ENCODE measurements around the gene TENM3.
A peak's percentile ranks its signal among the peaks of the same experiment; 100 is the strongest.

TENM3 gene

DNA sequence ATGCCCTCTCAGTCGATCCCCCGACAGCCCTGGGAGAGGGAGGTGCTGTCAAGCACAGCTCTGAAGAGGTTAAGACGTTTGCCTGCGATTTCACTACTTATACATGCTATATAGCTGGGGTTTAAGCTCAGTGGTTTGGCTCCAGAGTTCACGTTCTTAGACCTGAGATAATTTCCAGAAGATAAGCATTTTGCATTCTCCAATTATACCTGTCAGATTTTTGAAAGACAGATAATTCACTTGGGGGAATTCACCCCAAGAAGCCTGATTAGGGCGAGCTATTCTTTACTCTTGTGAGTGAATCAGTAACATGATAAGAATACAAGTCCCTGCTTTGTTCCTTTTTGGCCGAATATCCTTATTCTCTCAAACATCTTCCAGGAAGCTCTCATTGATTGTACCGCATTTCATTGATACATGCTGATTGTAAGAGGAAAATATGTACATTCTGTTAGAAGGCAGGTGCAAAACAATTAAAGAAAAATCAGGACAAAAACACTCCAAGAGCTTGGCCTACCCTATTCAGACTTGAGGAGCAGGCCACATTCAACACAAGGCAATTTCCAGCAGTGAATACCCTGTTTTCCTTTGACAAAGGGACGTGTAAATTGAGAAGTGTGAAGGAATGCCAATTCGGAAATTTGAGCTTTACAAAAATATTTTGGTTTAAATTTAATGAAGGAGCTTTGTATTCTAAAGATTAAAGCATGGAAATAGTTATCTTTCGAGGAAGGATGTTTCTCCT, 30.2 kb downstream of the TENM3 start:
- TF ChIP-seq, protein P1, sequence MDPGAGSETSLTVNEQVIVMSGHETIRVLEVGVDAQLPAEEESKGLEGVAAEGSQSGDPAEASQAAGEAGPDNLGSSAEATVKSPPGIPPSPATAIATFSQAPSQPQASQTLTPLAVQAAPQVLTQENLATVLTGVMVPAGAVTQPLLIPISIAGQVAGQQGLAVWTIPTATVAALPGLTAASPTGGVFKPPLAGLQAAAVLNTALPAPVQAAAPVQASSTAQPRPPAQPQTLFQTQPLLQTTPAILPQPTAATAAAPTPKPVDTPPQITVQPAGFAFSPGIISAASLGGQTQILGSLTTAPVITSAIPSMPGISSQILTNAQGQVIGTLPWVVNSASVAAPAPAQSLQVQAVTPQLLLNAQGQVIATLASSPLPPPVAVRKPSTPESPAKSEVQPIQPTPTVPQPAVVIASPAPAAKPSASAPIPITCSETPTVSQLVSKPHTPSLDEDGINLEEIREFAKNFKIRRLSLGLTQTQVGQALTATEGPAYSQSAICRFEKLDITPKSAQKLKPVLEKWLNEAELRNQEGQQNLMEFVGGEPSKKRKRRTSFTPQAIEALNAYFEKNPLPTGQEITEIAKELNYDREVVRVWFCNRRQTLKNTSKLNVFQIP (CRISPR knock-in tag; IDR thresholded peaks at IDR 0.05; ENCODE audit: borderline replicate concordance, low read depth): no peak
- TF ChIP-seq, protein P2, sequence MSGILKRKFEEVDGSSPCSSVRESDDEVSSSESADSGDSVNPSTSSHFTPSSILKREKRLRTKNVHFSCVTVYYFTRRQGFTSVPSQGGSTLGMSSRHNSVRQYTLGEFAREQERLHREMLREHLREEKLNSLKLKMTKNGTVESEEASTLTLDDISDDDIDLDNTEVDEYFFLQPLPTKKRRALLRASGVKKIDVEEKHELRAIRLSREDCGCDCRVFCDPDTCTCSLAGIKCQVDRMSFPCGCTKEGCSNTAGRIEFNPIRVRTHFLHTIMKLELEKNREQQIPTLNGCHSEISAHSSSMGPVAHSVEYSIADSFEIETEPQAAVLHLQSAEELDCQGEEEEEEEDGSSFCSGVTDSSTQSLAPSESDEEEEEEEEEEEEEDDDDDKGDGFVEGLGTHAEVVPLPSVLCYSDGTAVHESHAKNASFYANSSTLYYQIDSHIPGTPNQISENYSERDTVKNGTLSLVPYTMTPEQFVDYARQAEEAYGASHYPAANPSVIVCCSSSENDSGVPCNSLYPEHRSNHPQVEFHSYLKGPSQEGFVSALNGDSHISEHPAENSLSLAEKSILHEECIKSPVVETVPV (CRISPR knock-in tag; IDR thresholded peaks at IDR 0.05): no peak
- no peak for TF ChIP-seq BACH2 (CRISPR knock-in tag; IDR thresholded peaks at IDR 0.05; ENCODE audit: borderline replicate concordance)
- no peak for TF ChIP-seq CSDC2 (CRISPR knock-in tag; IDR thresholded peaks at IDR 0.05)
- TF ChIP-seq SNAI2 (CRISPR knock-in tag; IDR thresholded peaks at IDR 0.05): no peak
- TF ChIP-seq ZNF565 (CRISPR knock-in tag; conservative IDR thresholded peaks at IDR 0.05; ENCODE audit: low read depth): no peak
- TF ChIP-seq ZFP30 (CRISPR knock-in tag; IDR thresholded peaks at IDR 0.05): no peak
- TF ChIP-seq, protein P3, sequence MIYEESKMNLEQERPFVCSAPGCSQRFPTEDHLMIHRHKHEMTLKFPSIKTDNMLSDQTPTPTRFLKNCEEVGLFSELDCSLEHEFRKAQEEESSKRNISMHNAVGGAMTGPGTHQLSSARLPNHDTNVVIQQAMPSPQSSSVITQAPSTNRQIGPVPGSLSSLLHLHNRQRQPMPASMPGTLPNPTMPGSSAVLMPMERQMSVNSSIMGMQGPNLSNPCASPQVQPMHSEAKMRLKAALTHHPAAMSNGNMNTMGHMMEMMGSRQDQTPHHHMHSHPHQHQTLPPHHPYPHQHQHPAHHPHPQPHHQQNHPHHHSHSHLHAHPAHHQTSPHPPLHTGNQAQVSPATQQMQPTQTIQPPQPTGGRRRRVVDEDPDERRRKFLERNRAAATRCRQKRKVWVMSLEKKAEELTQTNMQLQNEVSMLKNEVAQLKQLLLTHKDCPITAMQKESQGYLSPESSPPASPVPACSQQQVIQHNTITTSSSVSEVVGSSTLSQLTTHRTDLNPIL (CRISPR knock-in tag; IDR thresholded peaks at IDR 0.05; ENCODE audit: low read depth): no peak
- no peak for TF ChIP-seq GLIS3 (CRISPR knock-in tag; IDR thresholded peaks at IDR 0.05)
- no peak for TF ChIP-seq ZNF70 (CRISPR knock-in tag; IDR thresholded peaks at IDR 0.05)
- TF ChIP-seq TCF4 (CRISPR knock-in tag; IDR thresholded peaks at IDR 0.05; ENCODE audit: borderline replicate concordance): no peak
- TF ChIP-seq ZC3H10 (CRISPR knock-in tag; IDR thresholded peaks at IDR 0.05): no peak
- no peak for TF ChIP-seq ESRRG (CRISPR knock-in tag; IDR thresholded peaks at IDR 0.05)
- TF ChIP-seq OSR1 (CRISPR knock-in tag; IDR thresholded peaks at IDR 0.05): no peak
- TF ChIP-seq ARNTL (CRISPR knock-in tag; IDR thresholded peaks at IDR 0.05; ENCODE audit: borderline replicate concordance, low read depth): no peak
- TF ChIP-seq, protein P4, sequence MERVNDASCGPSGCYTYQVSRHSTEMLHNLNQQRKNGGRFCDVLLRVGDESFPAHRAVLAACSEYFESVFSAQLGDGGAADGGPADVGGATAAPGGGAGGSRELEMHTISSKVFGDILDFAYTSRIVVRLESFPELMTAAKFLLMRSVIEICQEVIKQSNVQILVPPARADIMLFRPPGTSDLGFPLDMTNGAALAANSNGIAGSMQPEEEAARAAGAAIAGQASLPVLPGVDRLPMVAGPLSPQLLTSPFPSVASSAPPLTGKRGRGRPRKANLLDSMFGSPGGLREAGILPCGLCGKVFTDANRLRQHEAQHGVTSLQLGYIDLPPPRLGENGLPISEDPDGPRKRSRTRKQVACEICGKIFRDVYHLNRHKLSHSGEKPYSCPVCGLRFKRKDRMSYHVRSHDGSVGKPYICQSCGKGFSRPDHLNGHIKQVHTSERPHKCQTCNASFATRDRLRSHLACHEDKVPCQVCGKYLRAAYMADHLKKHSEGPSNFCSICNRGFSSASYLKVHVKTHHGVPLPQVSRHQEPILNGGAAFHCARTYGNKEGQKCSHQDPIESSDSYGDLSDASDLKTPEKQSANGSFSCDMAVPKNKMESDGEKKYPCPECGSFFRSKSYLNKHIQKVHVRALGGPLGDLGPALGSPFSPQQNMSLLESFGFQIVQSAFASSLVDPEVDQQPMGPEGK (CRISPR knock-in tag; IDR thresholded peaks at IDR 0.05; ENCODE audit: borderline replicate concordance): no peak
- TF ChIP-seq ZFP3 (CRISPR knock-in tag; IDR thresholded peaks at IDR 0.05): no peak
- TF ChIP-seq PPARA (CRISPR knock-in tag; IDR thresholded peaks at IDR 0.05; ENCODE audit: borderline replicate concordance): no peak
- TF ChIP-seq ZNF8 (CRISPR knock-in tag; IDR thresholded peaks at IDR 0.05): no peak
- no peak for ATAC-seq

DNA sequence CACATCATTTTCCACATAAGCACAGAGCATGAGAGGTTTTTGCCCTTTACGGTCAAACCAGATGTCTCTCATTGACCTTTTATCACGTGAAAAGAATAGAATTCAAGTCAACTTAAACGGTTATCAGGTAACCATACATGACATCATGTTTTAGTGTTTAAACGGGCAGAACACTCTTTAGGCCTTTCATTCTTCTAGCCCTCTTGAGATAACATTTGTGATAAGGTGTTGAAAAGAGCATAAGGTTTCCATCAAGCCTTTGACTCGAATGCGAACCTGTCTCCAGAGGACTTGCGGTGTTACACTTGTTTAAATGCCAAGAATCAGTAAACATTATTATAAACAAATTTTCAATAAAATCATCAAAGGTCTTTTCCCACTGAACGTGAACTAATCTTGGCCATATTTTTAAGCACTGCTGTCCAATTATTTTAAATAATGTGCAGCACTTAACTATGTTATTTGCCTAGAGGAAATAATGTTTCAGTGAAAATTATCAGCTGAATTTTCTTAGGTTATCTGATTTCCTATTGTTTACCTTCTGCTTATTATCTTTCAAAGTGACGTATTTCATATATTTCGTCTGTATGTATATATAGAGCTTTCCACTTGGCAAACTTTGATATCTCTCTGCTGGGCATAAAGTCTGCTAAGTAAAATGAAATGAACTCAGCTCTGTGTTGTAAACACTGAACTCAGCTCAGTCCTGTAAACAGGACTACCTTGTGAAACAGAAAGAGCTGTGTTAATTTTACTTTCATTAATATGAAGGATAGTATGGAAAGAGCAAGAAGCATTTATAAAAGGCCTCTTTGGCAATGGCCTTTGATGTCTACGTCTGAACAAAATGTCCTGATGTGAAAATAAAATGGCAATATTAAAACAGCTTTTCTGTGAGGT, 33.3 kb downstream of the TENM3 start:
- TF ChIP-seq TCF4 (CRISPR knock-in tag; IDR thresholded peaks at IDR 0.05; ENCODE audit: borderline replicate concordance): peak; percentile 57; the same call in 1 of the 2 replicates
- no peak for TF ChIP-seq SNAI2 (CRISPR knock-in tag; IDR thresholded peaks at IDR 0.05)
- TF ChIP-seq, protein P4 (CRISPR knock-in tag; IDR thresholded peaks at IDR 0.05; ENCODE audit: borderline replicate concordance): no peak
- no peak for TF ChIP-seq ZFP30 (CRISPR knock-in tag; IDR thresholded peaks at IDR 0.05)
- TF ChIP-seq, protein P5, sequence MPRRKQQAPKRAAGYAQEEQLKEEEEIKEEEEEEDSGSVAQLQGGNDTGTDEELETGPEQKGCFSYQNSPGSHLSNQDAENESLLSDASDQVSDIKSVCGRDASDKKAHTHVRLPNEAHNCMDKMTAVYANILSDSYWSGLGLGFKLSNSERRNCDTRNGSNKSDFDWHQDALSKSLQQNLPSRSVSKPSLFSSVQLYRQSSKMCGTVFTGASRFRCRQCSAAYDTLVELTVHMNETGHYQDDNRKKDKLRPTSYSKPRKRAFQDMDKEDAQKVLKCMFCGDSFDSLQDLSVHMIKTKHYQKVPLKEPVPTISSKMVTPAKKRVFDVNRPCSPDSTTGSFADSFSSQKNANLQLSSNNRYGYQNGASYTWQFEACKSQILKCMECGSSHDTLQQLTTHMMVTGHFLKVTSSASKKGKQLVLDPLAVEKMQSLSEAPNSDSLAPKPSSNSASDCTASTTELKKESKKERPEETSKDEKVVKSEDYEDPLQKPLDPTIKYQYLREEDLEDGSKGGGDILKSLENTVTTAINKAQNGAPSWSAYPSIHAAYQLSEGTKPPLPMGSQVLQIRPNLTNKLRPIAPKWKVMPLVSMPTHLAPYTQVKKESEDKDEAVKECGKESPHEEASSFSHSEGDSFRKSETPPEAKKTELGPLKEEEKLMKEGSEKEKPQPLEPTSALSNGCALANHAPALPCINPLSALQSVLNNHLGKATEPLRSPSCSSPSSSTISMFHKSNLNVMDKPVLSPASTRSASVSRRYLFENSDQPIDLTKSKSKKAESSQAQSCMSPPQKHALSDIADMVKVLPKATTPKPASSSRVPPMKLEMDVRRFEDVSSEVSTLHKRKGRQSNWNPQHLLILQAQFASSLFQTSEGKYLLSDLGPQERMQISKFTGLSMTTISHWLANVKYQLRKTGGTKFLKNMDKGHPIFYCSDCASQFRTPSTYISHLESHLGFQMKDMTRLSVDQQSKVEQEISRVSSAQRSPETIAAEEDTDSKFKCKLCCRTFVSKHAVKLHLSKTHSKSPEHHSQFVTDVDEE (CRISPR knock-in tag; IDR thresholded peaks at IDR 0.05): peak; percentile 39; the same call in 1 of the 2 replicates
- TF ChIP-seq RARB (CRISPR knock-in tag; IDR thresholded peaks at IDR 0.05): no peak
- TF ChIP-seq ZNF565 (CRISPR knock-in tag; conservative IDR thresholded peaks at IDR 0.05; ENCODE audit: low read depth): no peak
- no peak for TF ChIP-seq ZNF70 (CRISPR knock-in tag; IDR thresholded peaks at IDR 0.05)
- TF ChIP-seq, protein P3 (CRISPR knock-in tag; IDR thresholded peaks at IDR 0.05; ENCODE audit: low read depth): peak; percentile 52; the same call in 1 of the 2 replicates
- no peak for TF ChIP-seq PPARA (CRISPR knock-in tag; IDR thresholded peaks at IDR 0.05; ENCODE audit: borderline replicate concordance)
- no peak for ATAC-seq
